Measurements from ENCODE around the gene NGDN. TPM values are rescaled to one million over a fixed set of nuclear protein-coding genes. Genes with fewer than 3 reads are reported as not detected.
A peak's percentile ranks its signal among the peaks of the same experiment; 100 is the strongest.

NGDN gene
- total and polyA plus RNA-seq, 2 of the 8 experiments (the other 6 are each of a cell fraction or from before 2014, with no cell fraction given), result 39.8 to 48.8 TPM

DNA sequence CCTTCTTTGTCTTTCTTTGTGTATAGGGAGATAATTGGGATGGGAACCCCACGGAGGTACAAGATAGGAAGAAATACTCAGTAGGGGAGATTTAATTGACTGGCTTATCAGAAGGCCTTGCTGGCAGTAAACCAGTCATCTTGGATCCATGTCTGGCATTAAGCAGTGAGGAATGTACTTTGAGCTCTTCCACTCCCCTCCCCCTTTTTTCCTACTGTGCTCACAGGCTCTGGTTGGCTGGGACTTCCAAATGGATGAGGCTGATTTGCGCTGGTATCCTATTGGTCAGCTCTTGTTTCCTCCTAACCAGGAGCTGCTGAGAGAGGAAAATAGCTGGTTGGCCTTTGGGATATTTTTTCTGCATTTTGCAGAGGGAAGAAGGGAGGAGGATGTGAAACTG lies 24.7 kb downstream of the NGDN start (continued):
- TF ChIP-seq, protein P1, sequence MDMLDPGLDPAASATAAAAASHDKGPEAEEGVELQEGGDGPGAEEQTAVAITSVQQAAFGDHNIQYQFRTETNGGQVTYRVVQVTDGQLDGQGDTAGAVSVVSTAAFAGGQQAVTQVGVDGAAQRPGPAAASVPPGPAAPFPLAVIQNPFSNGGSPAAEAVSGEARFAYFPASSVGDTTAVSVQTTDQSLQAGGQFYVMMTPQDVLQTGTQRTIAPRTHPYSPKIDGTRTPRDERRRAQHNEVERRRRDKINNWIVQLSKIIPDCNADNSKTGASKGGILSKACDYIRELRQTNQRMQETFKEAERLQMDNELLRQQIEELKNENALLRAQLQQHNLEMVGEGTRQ (IDR thresholded peaks at IDR 0.05; ENCODE audit: low read length), result no peak
- TF ChIP-seq ASH2L (IDR thresholded peaks at IDR 0.05; ENCODE audit: low read length), result peak; percentile 34
